ENCODE data around the gene KRTAP5-4.

- TF ChIP-seq CTCF (conservative IDR thresholded peaks at IDR 0.05; ENCODE audit: low read length) = no peak
- no peak for TF ChIP-seq EZH2phosphoT487 (IDR thresholded peaks at IDR 0.05; ENCODE audit: borderline replicate concordance)
These were observed 7.6 kb upstream of the KRTAP5-4 start, which contains the start of gene KRTAP5-5 for GRCh38 chr11:1629326-1630185.
